GM12875 (cell line): Measurements from ENCODE around the gene FBXW7.

ENCODE experiments used
- H3K4me3 ChIP-seq: one replicate; pipeline ENCODE4 v1.5.1; 2011; ENCODE audit warnings: low read depth, low read length, control low read depth
- CTCF ChIP-seq: IDR thresholded peaks from 2 replicates; pipeline ENCODE4 v1.5.1; 2011; ENCODE audit warnings: low read depth, mild to moderate bottlenecking, control low read depth, inconsistent platforms, low read length, moderate library complexity, borderline replicate concordance; ENCODE audit not compliant: insufficient read depth

FBXW7 gene

DNA sequence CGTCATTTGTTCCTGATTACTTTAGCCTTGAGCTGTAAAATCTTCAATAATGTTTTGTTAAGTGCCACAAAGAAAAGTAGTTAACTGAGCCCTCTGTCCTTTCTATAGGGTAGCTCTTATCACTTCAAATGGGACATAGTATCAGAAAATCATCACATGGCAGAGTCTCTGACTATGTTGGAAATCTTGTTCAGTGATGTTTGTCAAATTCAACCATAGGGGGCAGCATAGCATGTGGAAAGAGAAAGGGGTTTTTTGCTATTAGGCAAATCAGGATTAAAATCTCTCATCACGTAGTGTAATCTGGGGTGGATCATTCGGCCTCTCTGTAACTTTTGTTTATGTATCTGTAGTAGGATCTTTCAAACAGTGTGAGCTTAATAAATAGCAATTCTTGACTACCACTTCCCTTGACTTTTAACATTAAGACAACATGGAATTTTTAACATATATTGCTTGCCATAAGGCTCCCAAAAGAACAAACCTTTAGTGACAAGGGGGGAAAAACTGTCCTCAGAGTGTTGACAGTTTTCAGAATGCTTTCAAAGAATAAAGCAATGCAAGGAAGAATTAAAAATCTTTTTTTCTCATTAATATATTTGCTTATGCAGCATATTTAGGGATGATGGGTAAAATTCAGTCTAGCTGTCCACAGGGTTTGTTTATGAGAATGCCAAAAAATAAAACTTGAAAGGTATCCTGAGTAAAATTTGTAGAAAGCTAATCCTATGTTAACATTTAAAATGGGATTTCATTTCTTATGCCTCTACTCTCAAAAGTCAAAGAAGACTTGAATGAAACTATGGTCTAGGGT is 127.2 kb downstream of the FBXW7 start:
- TF ChIP-seq CTCF, result peak; percentile 47; the same call in 1 of the 2 replicates
- no peak overlapping the region for H3K4me3 ChIP-seq

DNA sequence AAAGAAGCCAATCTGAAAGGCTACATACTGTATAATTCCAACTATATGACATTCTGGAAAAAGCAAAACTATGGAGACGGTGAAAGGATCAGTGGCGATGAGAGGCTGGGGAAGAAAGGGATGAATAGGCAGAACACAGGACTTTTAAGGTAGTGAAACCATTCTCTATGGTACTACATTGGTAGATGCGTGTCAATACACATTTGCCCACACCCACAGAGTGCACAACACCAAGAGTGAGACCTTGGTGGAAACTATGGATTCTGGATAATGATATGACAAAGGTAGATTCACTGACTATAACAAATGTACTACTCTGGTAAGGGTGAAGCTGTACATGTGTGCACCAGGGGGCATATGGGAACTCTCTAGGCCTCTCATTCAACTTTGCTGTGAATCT is 134.5 kb downstream of the FBXW7 start:
- no peak for TF ChIP-seq CTCF
- H3K4me3 ChIP-seq, result no peak overlapping the region

- no peak for TF ChIP-seq CTCF
- H3K4me3 ChIP-seq, result no peak overlapping the region
Observed at GRCh38 chr4:152399246-152399645, 136.6 kb downstream of the FBXW7 start.

- H3K4me3 ChIP-seq, result no peak overlapping the region
- peak; percentile 5; the same call in 1 of the 2 replicates for TF ChIP-seq CTCF
Observed at GRCh38 chr4:152398060-152398459, 137.8 kb downstream of the FBXW7 start.

DNA sequence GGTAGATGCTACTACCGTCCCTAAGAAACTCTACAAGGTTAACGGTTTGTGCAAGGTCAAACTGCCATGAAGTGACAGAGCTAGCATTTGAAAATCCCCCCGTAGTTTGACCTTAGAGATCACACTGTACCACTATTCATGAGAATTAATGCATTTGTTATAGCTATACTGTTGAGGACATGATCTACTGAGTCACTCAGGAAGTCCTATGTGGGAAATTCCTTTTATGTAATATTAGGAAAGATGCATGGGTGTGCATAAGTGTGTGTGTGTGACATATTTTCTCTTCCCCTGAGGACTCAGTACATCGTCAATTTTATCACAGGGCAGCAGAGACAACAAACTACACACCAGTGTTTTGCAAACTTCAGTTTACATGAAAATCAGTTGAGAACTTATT is 141.1 kb downstream of the FBXW7 start:
- no peak for TF ChIP-seq CTCF
- H3K4me3 ChIP-seq, result no peak overlapping the region

DNA sequence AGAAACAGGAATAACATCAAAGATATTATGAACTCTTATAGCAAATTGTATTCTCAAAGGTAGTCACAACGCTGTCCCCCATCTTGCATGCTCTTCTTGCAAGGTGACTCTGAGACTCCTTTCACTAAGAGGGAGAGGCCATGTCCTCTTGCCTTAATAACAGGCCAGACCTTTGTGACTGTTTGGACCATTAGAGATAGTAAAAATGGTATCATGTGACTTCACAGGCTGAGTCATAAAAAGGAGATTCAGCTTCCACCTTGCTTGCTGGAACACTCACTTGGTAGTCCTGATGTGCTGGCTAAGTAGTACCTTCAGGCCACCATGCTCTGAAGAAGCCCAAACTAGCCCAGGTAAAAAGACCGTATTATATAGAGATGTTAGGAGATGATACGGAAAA is 143.8 kb downstream of the FBXW7 start:
- no peak for TF ChIP-seq CTCF
- H3K4me3 ChIP-seq, result no peak overlapping the region

DNA sequence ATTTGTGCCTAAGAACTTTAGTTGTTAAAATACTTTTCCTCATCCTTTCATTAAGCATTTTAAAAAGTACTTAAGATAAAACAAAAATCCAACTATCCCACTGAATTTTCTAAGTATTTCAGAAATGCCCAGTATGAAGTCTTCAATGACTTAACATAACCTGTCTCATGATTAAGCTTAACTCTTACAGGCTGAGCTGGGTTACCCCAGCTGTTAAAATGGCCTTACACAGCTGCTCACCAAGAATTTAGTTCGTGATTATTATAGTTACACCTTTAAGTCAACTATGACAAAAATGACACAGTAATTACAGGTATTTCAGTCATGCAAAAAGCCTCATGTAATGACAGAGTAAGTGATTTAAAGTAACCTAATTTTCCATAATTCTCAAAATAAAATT is 145.7 kb downstream of the FBXW7 start:
- TF ChIP-seq CTCF, result no peak
- no peak overlapping the region for H3K4me3 ChIP-seq
